HG03460 (cell line): ENCODE results near the gene EMC8.
"Not testable (repeated sequence)": the region's sequence is repeated elsewhere in the genome, so short reads cannot be mapped to it uniquely, and the experiment has no call there.

Experiments
- ATAC-seq: cut with Tn5 transposase; IDR thresholded peaks from one replicate; pipeline ENCODE4 v1.9.1; 2021; ENCODE audit not compliant: unreplicated experiment

EMC8 gene

DNA sequence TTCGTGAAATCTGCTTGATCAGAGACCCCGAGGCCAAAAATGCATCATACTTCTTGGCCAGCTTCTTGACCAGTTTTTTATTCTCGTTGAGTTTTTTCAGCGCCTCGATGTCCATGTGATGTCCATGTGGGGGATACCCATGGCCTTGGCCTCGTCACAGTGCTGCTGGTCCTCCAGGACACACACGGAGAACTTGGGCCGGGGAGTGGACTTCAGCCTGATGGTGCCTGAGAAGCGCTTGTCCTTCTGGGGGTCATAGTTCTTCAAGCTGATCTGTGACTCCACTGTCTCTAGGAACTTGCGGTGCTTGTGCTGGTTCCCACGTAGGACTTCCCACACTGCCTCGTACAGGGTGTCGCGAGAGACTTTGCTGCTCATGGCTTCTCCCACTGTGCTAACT, 16.8 kb upstream of the EMC8 start:
- ATAC-seq, result no peak

DNA sequence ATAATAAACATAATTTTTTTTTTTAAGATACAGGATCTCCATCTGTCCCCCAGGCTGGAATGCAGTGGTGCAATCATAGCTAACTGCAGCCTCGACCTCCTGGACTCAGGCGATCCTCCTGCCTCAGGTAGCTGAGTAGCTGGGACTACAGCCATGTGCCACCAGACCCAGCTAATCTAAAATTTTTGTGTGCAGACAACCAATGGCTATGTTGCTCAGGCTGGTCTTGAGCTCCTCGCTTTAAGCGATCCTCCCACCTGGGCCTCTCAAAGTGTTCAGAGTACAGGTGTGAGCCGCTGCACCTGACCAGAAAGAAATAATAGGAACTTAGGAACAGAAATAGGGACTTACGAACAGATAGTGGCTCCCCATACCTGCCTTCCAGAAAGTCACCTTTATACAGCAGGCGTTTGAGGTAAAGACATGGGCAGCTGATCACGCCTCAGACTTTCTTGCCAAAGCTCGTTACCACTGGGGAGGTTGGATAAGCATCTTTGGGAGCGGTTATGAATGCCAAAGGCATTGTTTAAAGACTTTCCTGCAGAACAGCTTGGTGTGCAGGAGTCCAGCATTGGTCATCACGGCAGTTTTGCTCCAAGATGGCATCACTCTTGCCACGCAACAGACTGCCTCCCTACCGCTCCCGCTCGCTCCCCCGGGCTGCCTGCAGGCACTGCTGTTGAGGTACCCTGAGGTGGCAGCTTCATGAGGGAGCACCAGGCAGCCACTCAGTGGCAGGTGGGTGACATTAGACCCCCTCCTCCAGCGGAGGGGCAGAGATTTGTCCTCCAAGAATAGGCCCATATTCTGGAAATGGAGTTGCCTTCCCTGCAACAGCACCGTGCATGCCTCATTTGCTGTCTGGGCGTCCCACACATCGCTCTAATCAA, 13.7 kb upstream of the EMC8 start:
- no peak for ATAC-seq

DNA sequence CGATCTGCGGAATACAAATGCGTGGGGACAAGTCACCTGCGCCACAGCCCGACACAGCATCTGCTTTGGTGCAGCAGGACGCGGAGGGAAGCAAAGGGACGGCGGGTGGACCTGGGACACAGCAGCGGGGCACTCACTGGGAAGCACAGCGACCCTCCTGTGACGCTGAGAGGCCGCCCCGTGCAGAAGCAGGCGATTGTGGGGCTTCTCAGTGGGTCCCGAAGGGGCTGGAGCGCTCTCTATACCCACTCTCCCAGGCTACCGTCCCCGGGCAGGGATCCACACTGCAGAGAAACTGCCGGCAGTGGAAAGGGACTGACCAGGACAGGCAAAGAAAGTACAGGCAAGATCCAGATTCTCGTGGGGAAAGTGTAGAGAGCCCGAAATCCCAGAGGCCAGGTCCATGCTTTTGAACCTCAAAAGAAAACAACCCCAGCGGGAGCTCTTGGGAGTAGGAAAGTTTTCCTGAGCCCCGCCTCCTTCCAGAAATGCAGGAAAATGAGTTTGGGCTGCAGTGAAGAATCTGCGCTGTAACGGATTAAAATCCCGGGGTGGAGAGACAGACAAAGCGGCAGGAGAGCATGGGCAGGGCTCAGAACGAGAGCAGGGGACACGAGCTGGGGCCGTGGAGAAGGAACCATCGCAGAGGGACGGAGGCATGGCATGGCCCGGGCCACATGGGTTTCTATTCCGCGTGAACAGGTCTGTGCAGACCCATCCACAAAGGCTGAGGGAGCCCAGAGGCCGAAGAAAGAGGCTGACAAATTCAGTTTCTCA, 12.9 kb upstream of the EMC8 start:
- ATAC-seq, result no peak

DNA sequence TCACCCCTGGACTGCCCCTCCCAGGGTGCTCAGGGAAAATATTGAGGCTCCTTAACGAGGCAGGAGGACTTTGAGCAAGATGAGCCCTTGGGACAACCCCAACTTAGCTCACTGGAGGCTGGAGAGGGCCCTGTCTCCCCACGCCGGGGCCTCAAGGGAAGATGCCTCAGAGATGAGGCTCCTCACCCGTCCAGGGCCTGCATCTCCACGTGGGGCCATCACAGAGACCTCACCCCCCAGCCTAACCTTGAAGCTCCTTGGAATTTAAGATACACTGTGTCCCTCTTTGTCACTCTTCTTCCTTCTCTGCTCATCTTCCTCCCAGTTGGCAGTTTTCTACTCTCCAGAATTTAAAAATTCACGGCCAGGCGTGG, 11.4 kb upstream of the EMC8 start:
- no peak for ATAC-seq

DNA sequence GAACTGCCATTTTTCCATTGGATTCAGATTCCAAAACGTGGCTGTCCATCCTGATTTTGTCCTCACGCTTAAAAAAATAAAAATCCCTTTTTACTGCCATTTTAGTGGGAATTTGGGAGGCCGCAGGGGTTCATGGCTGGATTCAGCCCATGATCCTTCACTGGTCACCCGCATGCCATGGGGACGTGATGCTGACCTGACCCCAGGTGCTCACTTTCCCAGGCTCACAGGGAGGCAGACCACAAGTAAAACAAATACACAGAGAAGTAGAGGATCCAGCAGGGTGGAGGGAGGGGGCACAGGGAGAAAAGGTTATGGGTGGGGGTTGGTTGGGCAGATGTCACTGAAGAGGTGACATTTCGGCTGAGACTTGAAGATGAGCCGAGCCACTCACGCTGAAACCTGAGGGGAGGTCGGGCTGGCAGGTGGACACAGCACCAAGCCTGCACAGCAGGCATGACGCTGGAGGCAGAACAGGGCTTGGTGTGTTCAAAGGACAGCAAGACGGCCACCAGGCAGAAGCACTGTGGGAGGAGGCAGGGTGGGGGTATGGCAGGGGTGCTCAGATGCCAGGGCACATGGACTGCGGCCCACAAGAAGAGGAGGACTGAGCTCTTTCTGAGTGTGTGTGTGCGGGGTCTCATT, 10.9 kb upstream of the EMC8 start:
- ATAC-seq, result no peak

GRCh38 chr16:85809645-85810044, 10.3 kb upstream of the EMC8 start:
- no peak for ATAC-seq

DNA sequence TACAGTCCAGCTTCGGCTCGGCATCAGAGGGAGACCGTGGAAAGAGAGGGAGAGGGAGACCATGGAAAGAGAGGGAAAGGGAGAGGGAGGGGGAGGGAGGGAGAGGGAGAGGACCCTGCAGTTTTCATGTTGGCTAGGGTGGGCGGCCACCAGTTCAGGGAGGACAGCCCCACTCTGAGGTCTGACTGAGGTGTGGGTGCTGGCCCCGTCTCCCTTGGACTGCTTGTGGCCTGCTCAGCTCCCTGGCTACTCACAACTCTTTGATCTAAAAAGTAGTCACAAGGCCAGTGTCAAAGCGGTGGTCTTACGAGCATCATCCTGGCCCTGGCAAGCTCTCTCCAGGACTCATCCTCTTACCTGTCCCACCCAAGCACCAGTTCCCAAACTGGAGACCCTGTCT, 9.6 kb upstream of the EMC8 start:
- no peak for ATAC-seq

- ATAC-seq, result not testable (repeated sequence)
Measured at GRCh38 chr16:85808104-85808503, 8.8 kb upstream of the EMC8 start.

DNA sequence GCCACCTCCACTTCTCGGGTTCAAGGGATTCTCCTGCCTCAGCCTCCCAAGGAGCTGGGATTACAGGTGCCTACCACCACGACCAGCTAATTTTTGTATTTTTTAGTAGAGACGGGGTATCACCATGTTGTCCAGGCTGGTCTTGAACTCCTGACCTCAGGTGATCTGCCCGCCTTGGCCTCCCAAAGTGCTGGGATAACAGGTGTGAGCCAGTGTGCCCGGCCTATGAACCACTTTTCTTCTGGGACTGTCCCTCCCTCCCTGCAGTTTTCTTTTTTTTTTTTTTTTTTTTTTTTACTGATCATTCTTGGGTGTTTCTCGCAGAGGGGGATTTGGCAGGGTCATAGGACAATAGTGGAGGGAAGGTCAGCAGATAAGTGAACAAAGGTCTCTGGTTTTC, 8.0 kb upstream of the EMC8 start:
- ATAC-seq, result not testable (repeated sequence)

GRCh38 chr16:85806539-85806938, 7.2 kb upstream of the EMC8 start:
- ATAC-seq, result no peak

- ATAC-seq, result no peak
Measured at GRCh38 chr16:85805442-85806045, 6.2 kb upstream of the EMC8 start.

GRCh38 chr16:85803570-85803969, 4.2 kb upstream of the EMC8 start:
- no peak for ATAC-seq

GRCh38 chr16:85800321-85800669, 951 bp upstream of the EMC8 start:
- no peak for ATAC-seq

DNA sequence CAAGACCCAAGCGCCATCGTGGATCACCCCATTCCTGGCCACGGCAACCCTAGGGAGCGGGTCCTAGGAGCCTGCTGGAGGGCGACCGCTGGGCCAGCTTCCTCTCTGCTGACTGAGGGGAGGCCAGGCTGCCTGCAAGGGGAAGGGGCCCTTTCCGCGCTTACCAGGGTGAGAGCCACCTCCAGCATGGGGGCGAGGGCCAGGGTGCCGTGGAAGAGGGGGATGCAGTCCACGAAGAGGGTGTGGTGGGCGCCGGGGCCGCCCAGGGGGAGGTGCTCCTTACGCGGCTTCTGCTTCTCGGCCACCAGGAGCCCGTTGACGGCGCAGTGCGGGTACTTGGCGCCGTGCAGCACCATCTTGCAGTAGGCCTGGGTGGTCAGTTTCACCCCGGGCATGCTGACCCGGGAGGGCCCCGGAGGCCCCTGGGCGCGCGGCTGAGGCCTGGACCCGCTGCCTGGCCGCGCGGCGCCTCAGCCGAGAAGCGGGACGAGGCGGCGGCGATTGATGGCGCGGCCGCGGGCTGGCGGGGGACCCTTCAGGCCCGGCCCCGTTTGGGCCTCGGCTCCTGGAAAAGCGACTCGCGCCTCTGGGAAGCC, 345 bp downstream of the EMC8 start:
- peak; percentile 26 for ATAC-seq

DNA sequence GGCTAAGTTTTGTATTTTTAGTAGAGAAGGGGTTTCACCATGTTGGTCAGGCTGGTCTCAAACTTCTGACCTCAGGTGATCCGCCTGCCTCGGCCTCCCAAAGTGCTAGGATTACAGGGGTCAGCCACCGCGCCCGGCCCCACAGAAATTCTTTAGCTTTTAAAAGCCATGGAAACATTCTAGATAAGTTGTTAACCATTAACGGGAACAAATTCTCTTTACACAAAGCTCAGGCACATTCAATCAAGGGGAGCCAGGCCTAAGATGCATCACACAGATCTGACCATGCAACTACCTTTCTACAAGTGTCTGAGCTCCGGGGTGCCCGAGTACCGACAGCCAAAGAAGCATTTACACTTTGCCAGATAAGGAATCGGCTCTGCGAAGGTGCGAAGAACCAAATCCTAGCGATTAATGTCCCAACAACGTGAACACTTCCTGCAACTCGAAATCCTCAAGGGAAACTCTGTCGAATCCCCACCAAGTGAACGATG, 1.0 kb downstream of the EMC8 start:
- no peak for ATAC-seq

GRCh38 chr16:85796599-85796998, 2.7 kb downstream of the EMC8 start:
- no peak for ATAC-seq

- ATAC-seq, result no peak
Measured at GRCh38 chr16:85796152-85796551, 3.2 kb downstream of the EMC8 start.

- ATAC-seq, result no peak
Measured at GRCh38 chr16:85794696-85795095, 4.6 kb downstream of the EMC8 start.

DNA sequence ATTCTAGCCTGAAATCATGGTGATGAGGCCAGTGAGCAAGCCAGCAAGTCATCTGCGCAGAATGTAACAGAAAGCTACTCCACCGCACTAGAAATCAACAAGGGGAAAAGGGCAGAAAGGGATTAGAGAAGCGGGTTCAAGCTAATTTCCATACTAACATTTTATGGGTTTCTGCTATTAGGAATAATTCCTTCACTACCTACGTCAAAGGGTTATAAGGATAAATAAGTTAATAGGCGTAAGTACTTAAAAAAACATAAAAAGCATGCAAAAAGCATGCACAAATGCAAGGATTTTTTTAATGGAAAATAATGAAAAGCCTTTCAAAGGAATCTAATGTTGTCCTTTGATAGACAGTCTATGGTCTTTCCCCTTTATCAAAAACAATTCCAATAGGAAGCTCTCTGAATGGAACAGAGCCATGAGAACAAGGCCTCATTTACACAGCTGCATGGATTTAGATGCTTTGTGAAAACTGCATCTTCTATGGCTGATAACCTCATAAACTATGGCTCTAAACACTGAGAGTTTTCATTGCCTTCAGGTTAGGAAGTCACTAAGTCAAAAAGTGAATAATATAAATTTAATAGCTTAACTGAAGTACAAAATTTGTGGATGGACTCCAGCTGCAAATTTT, 5.6 kb downstream of the EMC8 start:
- no peak for ATAC-seq

GRCh38 chr16:85789773-85790172, 9.6 kb downstream of the EMC8 start:
- no peak for ATAC-seq
